Tibial nerve (tissue), 4 donors: Measurements from ENCODE around the gene TTPAL.

Experiments
- CTCF ChIP-seq, 5 experiments: fragments of 200-600 bp in 3 of 5; fragments of 450-650 bp in 2 of 5; sonication (generic) in 3 of 5; IDR thresholded peaks; one replicate each; pipeline ENCODE4 v1.5.1; 2016 to 2019; ENCODE audit warnings: antibody characterized with exemption in 5 of 5, mild to moderate bottlenecking in 3 of 5, moderate library complexity in 2 of 5
- EP300 ChIP-seq, 2 donors: sonication (generic); formaldehyde crosslinking; IDR thresholded peaks; one replicate each; pipeline ENCODE4 v1.6.1; 2017; ENCODE audit warnings: antibody characterized with exemption in 2 of 2, mild to moderate bottlenecking in 1 of 2

GRCh38 chr20:44431118-44431501 lies 44.6 kb upstream of the TTPAL start:
- TF ChIP-seq CTCF (IDR thresholded peaks at IDR 0.05) = no peak
- TF ChIP-seq EP300 (IDR thresholded peaks at IDR 0.05) = no peak
